GM12878 (cell line): ENCODE measurements around the gene ERVFRD-1. TPM values are rescaled to one million over a fixed set of nuclear protein-coding genes. Genes with fewer than 3 reads are reported as not detected.

Experiments used
- ATAC-seq: fragments of 200-7000 bp; cut with Tn5 transposase; 3 replicates; pipeline ENCODE4 v1.9.1; 2020; ENCODE audit warnings: mild to moderate bottlenecking, moderate library complexity
- BruUV-seq: library from RNA; stranded (reverse); fragments of 400-500 nt; replicated peaks from 2 replicates; lab custom pipeline; 2021; lab: Mats Ljungman, UMichigan
- CTCF ChIA-PET: fragments of 300-600 bp; sonication (Branson Sonifier 250); formaldehyde crosslinking; extraction: SDS; loops from one replicate; lab custom pipeline; 2021; ENCODE audit warnings: inconsistent platforms; lab: Yijun Ruan, JAX
- POLR2A ChIA-PET: fragments of 350-600 bp; formaldehyde crosslinking; extraction: SDS; loops from one replicate; lab custom pipeline; 2021; ENCODE audit warnings: inconsistent platforms; lab: Charles Lee
- RAD21 ChIA-PET: fragments of 300-600 bp; sonication (Branson Sonifier 250); formaldehyde crosslinking; loops from one replicate; lab custom pipeline; 2023; ENCODE audit warnings: antibody characterized with exemption; ENCODE audit not compliant: unreplicated experiment; lab: Charles Lee
- SMC1A ChIA-PET: fragments of 300-600 bp; sonication (Branson Sonifier 250); formaldehyde crosslinking; loops from one replicate; lab custom pipeline; 2023; ENCODE audit not compliant: unreplicated experiment, uncharacterized antibody; lab: Charles Lee
- DNase-seq: peaks from one replicate; pipeline ENCODE4 v3.0.0-alpha.2; 2011; ENCODE audit warnings: low read depth, low spot score
- FAIRE-seq: peaks from 3 replicates; lab custom pipeline; 2011; peaks lifted over from hg19 to GRCh38; lab: Jason Lieb, UNC
- H2AFZ ChIP-seq: 2 replicates; pipeline ENCODE4 v1.6.0; 2011; ENCODE audit warnings: low read depth, low read length, control low read depth; ENCODE audit not compliant: control insufficient read depth
- H3K27ac ChIP-seq: 2 replicates; pipeline ENCODE4 v1.5.1; 2011; ENCODE audit warnings: control low read depth; ENCODE audit not compliant: control insufficient read depth, insufficient read depth
- H3K27me3 ChIP-seq, 2 experiments: replicated peaks in 1 of 2; 2 replicates each; pipeline versions ENCODE4 v1.6.0 to v1.6.1; 2011; ENCODE audit warnings: low read length in 1 of 2; ENCODE audit not compliant: control insufficient read depth in 2 of 2, insufficient read depth in 2 of 2
- H3K36me3 ChIP-seq, 2 experiments: 2 replicates each; pipeline ENCODE4 v1.5.1; 2011; ENCODE audit warnings: low read length in 1 of 2; ENCODE audit not compliant: control insufficient read depth in 2 of 2, insufficient read depth in 2 of 2
- H3K4me1 ChIP-seq: 2 replicates; pipeline ENCODE4 v1.6.1; 2011; ENCODE audit warnings: mild to moderate bottlenecking, low read length, moderate library complexity, mixed read lengths; ENCODE audit not compliant: control insufficient read depth, insufficient read depth
- H3K4me2 ChIP-seq: 2 replicates; pipeline ENCODE4 v1.6.0; 2011; ENCODE audit warnings: control low read depth; ENCODE audit not compliant: control insufficient read depth, insufficient read depth
- H3K4me3 ChIP-seq: fragments of 200-600 bp; sonication (generic); 2 replicates; pipeline ENCODE4 v1.5.1; 2016
- H3K79me2 ChIP-seq: 2 replicates; pipeline ENCODE4 v1.6.0; 2011; ENCODE audit warnings: low read length; ENCODE audit not compliant: control insufficient read depth, insufficient read depth
- H3K9ac ChIP-seq: 2 replicates; pipeline ENCODE4 v1.8.0; 2011; ENCODE audit warnings: low read length, control low read depth, mixed read lengths; ENCODE audit not compliant: control insufficient read depth, insufficient read depth
- H3K9me3 ChIP-seq: replicated peaks from 3 replicates; pipeline ENCODE4 v1.5.1; 2011; ENCODE audit warnings: mild to moderate bottlenecking, low read length; ENCODE audit not compliant: control insufficient read depth, insufficient read depth
- H4K20me1 ChIP-seq: 2 replicates; pipeline ENCODE4 v1.6.0; 2011; ENCODE audit not compliant: control insufficient read depth, insufficient read depth
- ASH2L ChIP-seq: fragments of 300-600, 200-600 bp; sonication (generic); IDR thresholded peaks from 2 replicates; pipeline ENCODE4 v1.6.1; 2017; ENCODE audit warnings: low read depth, mild to moderate bottlenecking, borderline replicate concordance
- GATAD2B ChIP-seq: fragments of 450-650 bp; conservative IDR thresholded peaks from 2 replicates; pipeline ENCODE4 v1.6.1; 2017; ENCODE audit warnings: low read depth, mild to moderate bottlenecking, moderate library complexity
- KDM1A ChIP-seq: fragments of 200-600 bp; sonication (generic); IDR thresholded peaks from 2 replicates; pipeline ENCODE4 v1.6.1; 2016; ENCODE audit warnings: borderline replicate concordance
- MTA2 ChIP-seq: fragments of 450-650 bp; IDR thresholded peaks from 2 replicates; pipeline ENCODE4 v1.6.1; 2016; ENCODE audit warnings: low read depth, mild to moderate bottlenecking, moderate library complexity
- PKNOX1 ChIP-seq: fragments of 450-650 bp; IDR thresholded peaks from 2 replicates; pipeline ENCODE4 v1.6.1; 2016; ENCODE audit warnings: mild to moderate bottlenecking
- POLR2A ChIP-seq: IDR thresholded peaks from 2 replicates; pipeline ENCODE4 v1.6.1; 2011; ENCODE audit warnings: low read depth, mild to moderate bottlenecking, low read length
- RAD51 ChIP-seq: fragments of 450-650 bp; IDR thresholded peaks from 2 replicates; pipeline ENCODE4 v1.6.1; 2016; ENCODE audit warnings: moderate library complexity, mild to moderate bottlenecking, inconsistent platforms
- SMARCA5 ChIP-seq: fragments of 450-650 bp; IDR thresholded peaks from 2 replicates; pipeline ENCODE4 v1.6.1; 2017; ENCODE audit warnings: mild to moderate bottlenecking
- SPI1 ChIP-seq: IDR thresholded peaks from 2 replicates; pipeline ENCODE4 v1.6.1; 2011; ENCODE audit warnings: low read depth, mild to moderate bottlenecking, low read length, moderate library complexity, borderline replicate concordance; ENCODE audit not compliant: insufficient read depth
- SREBF1 ChIP-seq: IDR thresholded peaks from 2 replicates; pipeline ENCODE4 v1.6.1; 2012; ENCODE audit warnings: mild to moderate bottlenecking, low read length
- SUPT20H ChIP-seq: IDR thresholded peaks from 2 replicates; pipeline ENCODE4 v1.6.1; 2011; ENCODE audit warnings: low read depth, mild to moderate bottlenecking, low read length, moderate library complexity, borderline replicate concordance; ENCODE audit not compliant: control insufficient read depth
- SUZ12 ChIP-seq: fragments of 200-600 bp; sonication (generic); IDR thresholded peaks from one replicate; pipeline ENCODE4 v1.6.1; 2018; ENCODE audit warnings: antibody characterized with exemption, mild to moderate bottlenecking; ENCODE audit not compliant: unreplicated experiment
- ZNF384 ChIP-seq: IDR thresholded peaks from 2 replicates; pipeline ENCODE4 v1.6.1; 2012; ENCODE audit warnings: low read depth, mild to moderate bottlenecking, low read length, improper control_type of control experiment, borderline replicate concordance
- WGBS: methylation state at CpG from one replicate; pipeline ENCODE4 v1.1.6; 2016; ENCODE audit warnings: low lambda C conversion rate; ENCODE audit not compliant: insufficient replicate concordance, insufficient coverage; ENCODE audit errors: missing lambda C conversion rate; 5-methylcytosine and 5-hydroxymethylcytosine counted together
- in situ Hi-C: fragments of 300-500 bp; cut with MboI; formaldehyde crosslinking; loops from 9 replicates; pipeline ENCODE4 v1.14.3; 2018; ENCODE audit warnings: mixed read lengths
- intact Hi-C: fragments of 100-400 bp; cut with micrococcal nuclease; formaldehyde crosslinking; loops from one replicate; pipeline ENCODE4 v1.14.2; 2022; ENCODE audit not compliant: unreplicated experiment
- polyA plus RNA-seq, 11 experiments: library from polyadenylated mRNA; depleted of rRNA in 4 of 11; unstranded in 6 of 11; stranded (reverse) in 5 of 11; fragments of >200 nt; fragmentation: Nextera tagmentation in 4 of 11; fragmentation: Illumina TruSeq in 1 of 11; extraction: Ambion mirVana in 4 of 11; extraction: Trizol in 1 of 11; gene quantifications; 1 replicate in 1 of 11; 2 replicates in 10 of 11; pipeline versions ENCODE4 v1.2.1 to v1.2.3, GENCODE V29; 2011 to 2016; ENCODE audit warnings: inconsistent platforms in 2 of 11, missing spikeins in 2 of 11, low read depth in 1 of 11
- total RNA-seq, 4 experiments: library from RNA; depleted of rRNA in 3 of 4; stranded (reverse); fragments of >200 nt in 3 of 4; fragmentation: Illumina TruSeq in 1 of 4; extraction: Trizol in 1 of 4; gene quantifications; 2 replicates each; pipeline versions ENCODE4 v1.2.1 to v1.2.3, GENCODE V29; 2013 to 2021
- TF ChIP-seq, protein P1 (sequence below): IDR thresholded peaks from 2 replicates; pipeline ENCODE4 v1.6.1; 2012; ENCODE audit warnings: low read depth, low read length, improper control_type of control experiment

ERVFRD-1 gene
- total and polyA plus RNA-seq, 10 of the 15 experiments (the other 5 are each of a cell fraction or from before 2014, with no cell fraction given), result 0.03 to 0.11 (median 0.07) TPM; not detected in 7

GRCh38 chr6:11076540-11076939 is 35.0 kb downstream of the ERVFRD-1 start:
- TF ChIP-seq SPI1 (no peak), SMARCA5 (no peak), ZNF384 (no peak)
- ChIA-PET POLR2A (interaction anchor here (0.6 kb wide), 1 partner anchor 280 kb away, joined by 6 read pairs; no protein-coding TSS in a partner anchor), CTCF (interaction anchor here (0.7 to 3.1 kb wide), 3 partner anchors 8 to 141 kb away, joined by 3 to 23 read pairs (median 5); no protein-coding TSS in a partner anchor), RAD21 (no interaction called here), SMC1A (no interaction called here)
- no peak for ATAC-seq
- no peak for DNase-seq
- in situ Hi-C loops, result no loop called here
- no peaks in the 10 kb centered on the region for H3K27me3 ChIP-seq
- no peaks in the 10 kb centered on the region for H3K9me3 ChIP-seq
- no peaks in the 10 kb centered on the region for H4K20me1 ChIP-seq
- H3K27ac ChIP-seq, result no peak overlapping the region
- no TSS peak for BruUV-seq
- no peaks in the 10 kb centered on the region for H3K79me2 ChIP-seq
- intact Hi-C loops, result no loop called here
- no peaks in the 10 kb centered on the region for H3K4me1 ChIP-seq
- H2AFZ ChIP-seq, result no peak overlapping the region
- 55% methylated on average over 2 of the region's 2 CpGs for WGBS
- H3K9ac ChIP-seq, result no peak overlapping the region
- no peak overlapping the region for H3K4me2 ChIP-seq
- H3K4me3 ChIP-seq, result no peak overlapping the region
- no peaks in the 10 kb centered on the region for H3K36me3 ChIP-seq
- FAIRE-seq, result no peak

- ChIA-PET RAD21 (interaction anchor here (0.7 to 3.6 kb wide), 3 partner anchors 424 to 504 kb away, joined by 3 to 25 read pairs (median 3); no protein-coding TSS in a partner anchor), POLR2A (no interaction called here), SMC1A (interaction anchor here (0.9 to 4.2 kb wide), 3 partner anchors 119 to 504 kb away, joined by 3 to 85 read pairs (median 6); no protein-coding TSS in a partner anchor), CTCF (interaction anchor here (0.6 to 5.3 kb wide), 6 partner anchors 16 to 593 kb away, joined by 3 to 114 read pairs (median 12); no protein-coding TSS in a partner anchor)
- TF ChIP-seq RAD51 (no peak), SREBF1 (no peak), GATAD2B (no peak), ASH2L (no peak), SUZ12 (no peak), PKNOX1 (no peak), KDM1A (no peak), MTA2 (no peak), SUPT20H (no peak), POLR2A (no peak)
- TF ChIP-seq, protein P1, sequence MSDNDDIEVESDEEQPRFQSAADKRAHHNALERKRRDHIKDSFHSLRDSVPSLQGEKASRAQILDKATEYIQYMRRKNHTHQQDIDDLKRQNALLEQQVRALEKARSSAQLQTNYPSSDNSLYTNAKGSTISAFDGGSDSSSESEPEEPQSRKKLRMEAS, result no peak
- no TSS peak for BruUV-seq
- H4K20me1 ChIP-seq, result no peaks in the 10 kb centered on the region
- H2AFZ ChIP-seq, result no peak overlapping the region
- DNase-seq (no peak), ATAC-seq (no peak), FAIRE-seq (no peak)
- no peaks in the 10 kb centered on the region for H3K27me3 ChIP-seq
- no peak overlapping the region for H3K4me3 ChIP-seq
- H3K4me2 ChIP-seq, result no peak overlapping the region
- no peaks in the 10 kb centered on the region for H3K4me1 ChIP-seq
- H3K79me2 ChIP-seq, result no peaks in the 10 kb centered on the region
- no peaks in the 10 kb centered on the region for H3K9me3 ChIP-seq
- in situ Hi-C loops, result no loop called here
- H3K27ac ChIP-seq, result no peak overlapping the region
- intact Hi-C loops, result no loop called here
- no peak overlapping the region for H3K9ac ChIP-seq
- WGBS, result 95% methylated on average over 4 of the region's 4 CpGs
- H3K36me3 ChIP-seq, result no peaks in the 10 kb centered on the region
Measured at GRCh38 chr6:11072101-11072500, 39.4 kb downstream of the ERVFRD-1 start.
